Measurements from ENCODE around the gene PSMC4. TPM values are rescaled to one million over a fixed set of nuclear protein-coding genes. Genes with fewer than 3 reads are reported as not detected.

The PSMC4 gene
- total and polyA plus RNA-seq, 2 donors (not counting 1 experiment from before 2014, with no cell fraction given): 58.2 to 63.0 TPM

GRCh38 chr19:39943586-39943985, 27.4 kb upstream of the PSMC4 start:
- 84% methylated on average over 6 of the region's 7 CpGs for WGBS (ENCODE audit: insufficient coverage)
- ChIA-PET CTCF (interaction anchor here (6.6 kb wide), 1 partner anchor 26 kb away, joined by 77 read pairs; the partner anchor contains the start of gene PSMC4), POLR2A (no interaction called here)
- intact Hi-C loops (cut with micrococcal nuclease): no loop called here
- no peak overlapping the region for H2AFZ ChIP-seq (ENCODE audit: insufficient read depth, low read depth, low read length, poor library complexity, severe bottlenecking)
- H3K4me1 ChIP-seq (ENCODE audit: control insufficient read depth in 2 of 2, insufficient read depth in 2 of 2, low read length in 2 of 2): peaks cover 61 to 64% of the 10 kb centered on the region in 2 donors
- no peak overlapping the region for H3K4me3 Mint-ChIP-seq
- no peak overlapping the region for H3K4me3 ChIP-seq (ENCODE audit: control extremely low read depth in 1 of 5, extremely low read depth in 1 of 5, insufficient read depth in 1 of 5, low read depth in 2 of 5, low read length in 4 of 5)
- H4K20me1 ChIP-seq (ENCODE audit: control insufficient read depth, insufficient read depth, low read length, poor library complexity, severe bottlenecking): no peaks in the 10 kb centered on the region
- ATAC-seq (ENCODE audit: low read depth) (no peak), DNase-seq (no peak)
- no peaks in the 10 kb centered on the region for H3K9me3 Mint-ChIP-seq (ENCODE audit: insufficient read depth)
- peaks cover 4 to 10% (median 5%) of the 10 kb centered on the region in 3 donors for H3K9me3 ChIP-seq (ENCODE audit: control extremely low read depth in 1 of 3, control insufficient read depth in 2 of 3, insufficient read depth in 1 of 3, low read length in 2 of 3)
- H3K79me2 ChIP-seq (ENCODE audit: control insufficient read depth, insufficient read depth, low read length): peaks cover 21% of the 10 kb centered on the region
- no peak overlapping the region for H3K27ac ChIP-seq (ENCODE audit: low read length in 2 of 2)
- peak overlapping the region; percentile 69 for H3K4me2 ChIP-seq (replicated peaks; ENCODE audit: low read depth, low read length, poor library complexity, severe bottlenecking)
- no peak overlapping the region for H3K27ac Mint-ChIP-seq
- no peaks in the 10 kb centered on the region for H3K27me3 Mint-ChIP-seq
- no peaks in the 10 kb centered on the region for H3K27me3 ChIP-seq (replicated peaks in 1 of 4; ENCODE audit: control extremely low read depth in 1 of 4, control insufficient read depth in 3 of 4, insufficient read depth in 4 of 4, low read length in 3 of 4)
- H3K4me1 Mint-ChIP-seq: peaks cover 54% of the 10 kb centered on the region
- H3K36me3 ChIP-seq (replicated peaks in 1 of 2; ENCODE audit: control extremely low read depth in 1 of 2, control insufficient read depth in 1 of 2, extremely low read depth in 1 of 2, insufficient read depth in 2 of 2, low read length in 1 of 2): no peaks in the 10 kb centered on the region
- TF ChIP-seq EZH2 (IDR thresholded peaks at IDR 0.05; ENCODE audit: borderline replicate concordance, insufficient read depth, low read depth, low read length, poor library complexity, severe bottlenecking) (no peak), CTCF (IDR thresholded peaks at IDR 0.05) (no peak)
- no peak overlapping the region for H3K9ac ChIP-seq (ENCODE audit: low read length)

DNA sequence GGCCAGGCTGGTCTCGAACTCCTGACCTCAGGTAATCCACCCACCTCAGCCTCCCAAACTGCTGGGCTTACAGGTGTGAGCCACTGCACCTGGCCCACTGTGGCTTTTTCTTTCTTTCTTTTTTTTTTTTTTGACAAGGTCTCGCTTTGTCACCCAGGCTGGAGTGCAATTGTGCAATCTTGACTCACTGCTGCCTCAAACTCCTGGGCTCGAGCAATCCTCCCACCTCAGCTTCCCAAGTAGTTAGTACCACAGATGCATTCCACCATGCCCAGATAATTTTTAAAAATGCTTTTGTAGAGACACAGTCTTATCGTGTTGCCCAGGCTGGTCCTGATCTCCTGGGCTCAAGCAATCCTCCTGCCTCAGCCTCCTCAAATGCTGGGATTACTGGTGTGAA, 24.4 kb upstream of the PSMC4 start:
- Histone ChIP-seq H3K9ac (ENCODE audit: low read length) (no peak overlapping the region), H3K27me3 (replicated peaks in 1 of 4; ENCODE audit: control extremely low read depth in 1 of 4, control insufficient read depth in 3 of 4, insufficient read depth in 4 of 4, low read length in 3 of 4) (no peaks in the 10 kb centered on the region), H4K20me1 (ENCODE audit: control insufficient read depth, insufficient read depth, low read length, poor library complexity, severe bottlenecking) (no peaks in the 10 kb centered on the region), H3K4me2 (replicated peaks; ENCODE audit: low read depth, low read length, poor library complexity, severe bottlenecking) (no peak overlapping the region), H3K9me3 (ENCODE audit: control extremely low read depth in 1 of 3, control insufficient read depth in 2 of 3, insufficient read depth in 1 of 3, low read length in 2 of 3) (peaks cover 0 to 5% (median 0%) of the 10 kb centered on the region in 3 donors), H3K4me1 (ENCODE audit: control insufficient read depth in 2 of 2, insufficient read depth in 2 of 2, low read length in 2 of 2) (peaks cover 73 to 75% of the 10 kb centered on the region in 2 donors), H3K4me3 (ENCODE audit: control extremely low read depth in 1 of 5, extremely low read depth in 1 of 5, insufficient read depth in 1 of 5, low read depth in 2 of 5, low read length in 4 of 5) (no peak overlapping the region), H3K79me2 (ENCODE audit: control insufficient read depth, insufficient read depth, low read length) (peaks cover 51% of the 10 kb centered on the region), H2AFZ (ENCODE audit: insufficient read depth, low read depth, low read length, poor library complexity, severe bottlenecking) (no peak overlapping the region), H3K27ac (ENCODE audit: low read length in 2 of 2) (no peak overlapping the region), H3K36me3 (replicated peaks in 1 of 2; ENCODE audit: control extremely low read depth in 1 of 2, control insufficient read depth in 1 of 2, extremely low read depth in 1 of 2, insufficient read depth in 2 of 2, low read length in 1 of 2) (no peaks in the 10 kb centered on the region)
- 79% methylated on average over 3 of the region's 4 CpGs for WGBS (ENCODE audit: insufficient coverage)
- intact Hi-C loops (cut with micrococcal nuclease): no loop called here
- Mint-ChIP-seq H3K27ac (no peak overlapping the region), H3K4me3 (no peak overlapping the region), H3K4me1 (peaks cover 61% of the 10 kb centered on the region), H3K9me3 (ENCODE audit: insufficient read depth) (no peaks in the 10 kb centered on the region), H3K27me3 (no peaks in the 10 kb centered on the region)
- POLR2A ChIA-PET: interaction anchor here (0.7 kb wide), 1 partner anchor 9 kb away, joined by 5 read pairs; no protein-coding TSS in a partner anchor
- TF ChIP-seq EZH2 (IDR thresholded peaks at IDR 0.05; ENCODE audit: borderline replicate concordance, insufficient read depth, low read depth, low read length, poor library complexity, severe bottlenecking) (no peak), CTCF (IDR thresholded peaks at IDR 0.05) (no peak)
- CTCF ChIA-PET: interaction anchor here (0.7 to 2.8 kb wide), 2 partner anchors 24 to 26 kb away, joined by 4 to 13 read pairs; partner anchors contain the start of gene PSMC4
- DNase-seq (no peak), ATAC-seq (ENCODE audit: low read depth) (no peak)
